GM10266 (cell line): ENCODE data around the gene TNFRSF14.

ENCODE experiments used
- DNase-seq: peaks from one replicate; pipeline ENCODE4 v3.0.0; 2012; ENCODE audit errors: extremely low spot score
- CTCF ChIP-seq: IDR thresholded peaks from 2 replicates; pipeline ENCODE4 v1.5.1; 2012; ENCODE audit warnings: mild to moderate bottlenecking, low read depth; ENCODE audit not compliant: control insufficient read depth, insufficient read depth; ENCODE audit errors: missing control alignments

TNFRSF14 gene

GRCh38 chr1:2606396-2606880 is 50.3 kb downstream of the TNFRSF14 start:
- no peak for TF ChIP-seq CTCF
- DNase-seq, result no peak

DNA sequence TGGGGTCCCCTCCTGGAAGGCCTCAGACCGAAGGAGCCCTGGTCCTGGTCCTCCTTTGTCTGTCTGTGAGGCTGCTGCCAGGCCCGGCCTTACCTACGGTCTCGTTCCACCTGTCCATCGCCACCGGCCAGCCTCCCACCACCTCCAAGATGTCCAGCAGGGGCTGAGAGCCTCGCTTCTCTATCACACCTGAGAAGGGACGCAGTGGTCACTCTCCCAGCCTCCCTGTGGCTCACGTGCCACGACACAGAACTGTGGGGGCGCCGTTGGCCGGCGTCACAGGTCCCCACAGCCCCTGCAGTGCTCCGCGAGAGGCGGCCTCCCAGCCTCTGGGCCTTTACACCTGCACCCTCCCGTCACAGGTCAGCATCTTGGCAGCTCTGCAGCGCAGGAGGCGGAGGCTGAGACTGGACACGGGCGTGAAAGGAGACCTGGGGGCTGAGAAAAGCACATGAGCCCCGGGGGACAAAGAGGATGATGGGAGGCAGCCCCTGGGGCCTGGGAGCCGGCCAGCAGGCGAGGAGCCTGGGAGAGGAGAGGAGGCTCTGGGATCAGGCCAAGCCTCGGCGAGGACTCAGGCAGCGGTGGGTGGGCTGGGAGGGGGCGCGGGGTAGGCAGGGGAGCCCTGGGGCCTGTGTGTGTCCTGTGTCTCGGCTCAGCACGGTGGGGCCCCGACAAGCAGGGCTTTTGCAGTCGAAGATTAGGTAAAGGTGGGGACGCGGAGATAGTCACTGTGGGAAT is 50.9 kb downstream of the TNFRSF14 start:
- TF ChIP-seq CTCF, result no peak
- no peak for DNase-seq

GRCh38 chr1:2607641-2608091 is 51.5 kb downstream of the TNFRSF14 start:
- TF ChIP-seq CTCF, result no peak
- DNase-seq, result no peak

- no peak for TF ChIP-seq CTCF
- no peak for DNase-seq
Observed at GRCh38 chr1:2609319-2610035, 53.3 kb downstream of the TNFRSF14 start.

DNA sequence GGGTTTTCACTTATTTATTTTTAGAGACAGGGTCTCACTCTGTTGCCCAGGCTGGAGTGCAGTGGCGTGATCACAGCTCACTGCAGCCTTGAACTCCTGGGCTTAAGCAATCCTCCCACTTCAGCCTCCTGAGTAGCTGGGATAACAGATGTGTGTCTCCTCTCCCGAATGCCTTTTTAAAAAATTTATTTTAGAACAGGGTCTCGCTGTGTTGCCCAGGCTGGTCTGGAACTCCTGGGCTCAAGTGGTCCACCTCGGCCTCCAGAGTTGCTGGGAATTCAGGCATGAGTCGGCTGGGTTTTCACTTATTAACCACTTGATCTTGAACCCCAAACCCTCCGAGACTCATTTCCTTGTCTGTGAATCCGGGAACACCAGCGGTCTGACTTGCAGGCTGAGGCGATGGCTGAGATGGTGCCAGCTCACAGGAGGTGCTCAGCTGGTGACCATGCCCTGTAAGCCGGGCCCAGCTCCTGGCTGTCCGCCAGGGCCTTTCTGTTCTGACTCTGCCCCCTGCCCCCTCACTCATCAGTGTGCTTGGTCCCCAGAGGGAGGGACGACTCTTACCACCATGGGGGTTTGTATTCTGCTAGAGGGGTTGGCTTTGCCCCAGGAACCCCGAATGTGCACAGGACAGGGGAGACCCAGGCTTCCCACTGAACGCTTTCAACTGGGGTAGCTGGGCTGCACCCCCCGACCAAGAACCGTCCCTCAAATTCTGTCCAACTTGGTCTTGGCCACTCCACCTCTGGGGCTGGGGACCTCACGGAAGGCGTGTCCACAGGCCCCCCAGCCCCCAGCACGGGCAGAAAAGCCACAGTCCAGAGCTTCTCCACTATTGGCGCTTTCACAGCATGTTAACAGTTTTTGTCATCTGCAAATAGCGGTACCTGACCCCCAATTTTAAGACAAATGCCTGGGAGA is 54.1 kb downstream of the TNFRSF14 start:
- DNase-seq, result no peak
- no peak for TF ChIP-seq CTCF

- DNase-seq, result no peak
Observed at GRCh38 chr1:2611031-2611501, 54.9 kb downstream of the TNFRSF14 start.

More at GRCh38 chr1:2611031-2611501, 54.9 kb downstream of the TNFRSF14 start:
- TF ChIP-seq CTCF, result no peak
